Chondrocyte (in vitro differentiated cells): ENCODE results near the gene RNU1-2. TPM values are rescaled to one million over a fixed set of nuclear protein-coding genes. Genes with fewer than 3 reads are reported as not detected.
"Not testable (repeated sequence)": the region's sequence is repeated elsewhere in the genome, so short reads cannot be mapped to it uniquely, and the experiment has no call there.

Experiments
- DNase-seq: peaks from one replicate; pipeline ENCODE4 v3.0.0; 2021; ENCODE audit warnings: mixed read lengths, low spot score
- H3K27ac Mint-ChIP-seq: one replicate; pipeline ENCODE4 v1.8.0; 2021; ENCODE audit warnings: mild to moderate bottlenecking, moderate library complexity, mixed read lengths; ENCODE audit not compliant: unreplicated experiment
- H3K27me3 Mint-ChIP-seq: 2 replicates; pipeline ENCODE4 v1.8.0; 2021; ENCODE audit warnings: low read depth, mixed read lengths
- H3K36me3 Mint-ChIP-seq: 2 replicates; pipeline ENCODE4 v1.8.0; 2021; ENCODE audit warnings: low read depth, mixed read lengths
- H3K4me1 Mint-ChIP-seq: 2 replicates; pipeline ENCODE4 v1.8.0; 2021; ENCODE audit warnings: low read depth, mild to moderate bottlenecking, mixed read lengths
- H3K4me3 Mint-ChIP-seq: one replicate; pipeline ENCODE4 v1.8.0; 2021; ENCODE audit warnings: mild to moderate bottlenecking, moderate library complexity, mixed read lengths; ENCODE audit not compliant: unreplicated experiment
- H3K9me3 Mint-ChIP-seq: 2 replicates; pipeline ENCODE4 v1.8.0; 2021; ENCODE audit warnings: low read depth, mixed read lengths
- total RNA-seq: library from RNA; stranded (reverse); gene quantifications from 3 replicates; pipeline ENCODE4 v1.2.1, GENCODE V29; 2021
- TF ChIP-seq, protein P1 (sequence below): fragments of 200-600 bp; sonication (generic); IDR thresholded peaks from 2 replicates; pipeline ENCODE4 v1.5.0; 2021; ENCODE audit warnings: antibody characterized with exemption, mild to moderate bottlenecking, moderate library complexity

RNU1-2 gene
- total RNA-seq, 1 donor from 2014 or later, result 1,438 TPM

DNA sequence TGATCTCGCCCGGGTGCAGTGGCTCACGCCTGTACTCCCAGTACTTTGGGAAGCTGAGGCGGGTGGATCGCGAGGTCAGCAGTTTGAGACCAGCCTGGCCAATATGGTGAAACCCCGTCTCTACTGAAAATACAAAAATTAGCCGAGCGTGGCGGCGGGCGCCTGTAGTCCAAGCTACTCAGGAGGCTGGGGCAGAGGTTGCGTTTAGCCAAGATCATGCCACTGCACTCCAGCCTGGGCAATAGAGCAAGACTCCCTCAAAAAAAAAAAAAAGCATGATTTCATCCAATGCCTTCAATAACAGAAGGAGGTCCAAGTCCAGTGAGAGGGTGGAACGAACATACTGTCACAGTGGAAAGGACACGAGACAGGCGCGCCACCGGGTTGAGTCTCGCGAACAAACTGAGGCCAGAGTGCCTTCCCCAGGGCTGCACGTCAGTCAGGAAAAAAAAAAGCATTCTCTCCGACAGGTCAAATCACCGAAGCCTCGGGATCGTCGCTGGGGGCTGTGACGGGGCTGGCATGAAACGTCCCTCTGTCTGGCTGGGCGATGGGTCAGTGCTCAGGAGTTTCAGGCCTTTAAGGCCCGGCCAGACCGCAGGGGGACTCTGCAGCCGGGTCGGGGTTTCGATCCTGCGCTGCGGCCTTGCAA, 17.5 kb downstream of the RNU1-2 start:
- no peaks in the 10 kb centered on the region for H3K36me3 Mint-ChIP-seq
- no peaks in the 10 kb centered on the region for H3K27me3 Mint-ChIP-seq
- no peak for DNase-seq
- H3K4me1 Mint-ChIP-seq, result peaks cover 22% of the 10 kb centered on the region
- TF ChIP-seq, protein P1, sequence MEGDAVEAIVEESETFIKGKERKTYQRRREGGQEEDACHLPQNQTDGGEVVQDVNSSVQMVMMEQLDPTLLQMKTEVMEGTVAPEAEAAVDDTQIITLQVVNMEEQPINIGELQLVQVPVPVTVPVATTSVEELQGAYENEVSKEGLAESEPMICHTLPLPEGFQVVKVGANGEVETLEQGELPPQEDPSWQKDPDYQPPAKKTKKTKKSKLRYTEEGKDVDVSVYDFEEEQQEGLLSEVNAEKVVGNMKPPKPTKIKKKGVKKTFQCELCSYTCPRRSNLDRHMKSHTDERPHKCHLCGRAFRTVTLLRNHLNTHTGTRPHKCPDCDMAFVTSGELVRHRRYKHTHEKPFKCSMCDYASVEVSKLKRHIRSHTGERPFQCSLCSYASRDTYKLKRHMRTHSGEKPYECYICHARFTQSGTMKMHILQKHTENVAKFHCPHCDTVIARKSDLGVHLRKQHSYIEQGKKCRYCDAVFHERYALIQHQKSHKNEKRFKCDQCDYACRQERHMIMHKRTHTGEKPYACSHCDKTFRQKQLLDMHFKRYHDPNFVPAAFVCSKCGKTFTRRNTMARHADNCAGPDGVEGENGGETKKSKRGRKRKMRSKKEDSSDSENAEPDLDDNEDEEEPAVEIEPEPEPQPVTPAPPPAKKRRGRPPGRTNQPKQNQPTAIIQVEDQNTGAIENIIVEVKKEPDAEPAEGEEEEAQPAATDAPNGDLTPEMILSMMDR, result no peak
- H3K27ac Mint-ChIP-seq, result peak overlapping the region; percentile 51
- H3K4me3 Mint-ChIP-seq, result peak overlapping the region; percentile 69
- H3K9me3 Mint-ChIP-seq, result no peaks in the 10 kb centered on the region

DNA sequence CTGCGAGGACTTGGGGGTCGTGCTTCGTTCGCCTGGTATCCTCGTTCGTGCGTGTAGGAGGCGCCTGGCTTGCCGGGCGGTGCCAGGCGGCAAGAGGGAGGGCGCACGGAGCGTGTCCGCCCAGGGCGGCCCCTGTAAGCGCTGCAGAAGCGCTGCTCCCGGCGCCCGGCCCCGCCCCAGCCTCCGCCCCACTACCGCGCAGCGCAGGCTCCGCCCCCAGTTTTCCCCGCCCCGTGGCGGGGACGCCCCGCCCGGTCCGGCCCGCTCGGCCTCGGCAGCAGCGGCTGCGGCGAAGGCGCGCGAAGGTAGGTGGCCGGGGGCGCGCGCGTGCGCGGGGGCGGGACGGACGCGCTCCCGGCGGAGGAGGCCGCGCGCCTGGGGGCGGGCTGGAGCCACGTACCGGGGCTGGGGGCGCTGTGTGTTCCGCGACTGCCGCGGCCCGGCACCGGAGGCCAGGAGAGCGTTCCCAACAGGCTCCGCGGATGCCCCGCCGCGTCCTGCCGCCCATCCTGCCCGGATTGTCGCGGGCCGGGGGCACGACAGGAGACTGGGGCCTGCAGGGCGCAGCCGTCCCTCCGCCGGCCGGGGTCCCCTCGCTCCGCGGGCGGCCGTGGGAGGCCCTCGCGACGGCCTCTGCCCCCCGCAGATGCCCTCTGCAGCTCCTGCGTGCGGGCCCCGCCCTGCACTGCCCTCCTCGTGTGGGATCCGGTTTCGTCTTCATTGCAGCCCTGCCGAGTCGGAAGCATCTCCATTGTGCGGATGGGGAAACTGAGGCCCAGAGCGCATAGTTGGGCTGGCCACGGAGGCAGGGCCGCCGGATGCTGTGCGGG, 18.3 kb downstream of the RNU1-2 start:
- Mint-ChIP-seq H3K4me3 (peak overlapping the region; percentile 79), H3K27me3 (no peaks in the 10 kb centered on the region), H3K9me3 (no peaks in the 10 kb centered on the region), H3K36me3 (no peaks in the 10 kb centered on the region), H3K27ac (peak overlapping the region; percentile 51), H3K4me1 (peaks cover 22% of the 10 kb centered on the region)
- TF ChIP-seq, protein P1, result peak; percentile 46
- DNase-seq, result no peak

DNA sequence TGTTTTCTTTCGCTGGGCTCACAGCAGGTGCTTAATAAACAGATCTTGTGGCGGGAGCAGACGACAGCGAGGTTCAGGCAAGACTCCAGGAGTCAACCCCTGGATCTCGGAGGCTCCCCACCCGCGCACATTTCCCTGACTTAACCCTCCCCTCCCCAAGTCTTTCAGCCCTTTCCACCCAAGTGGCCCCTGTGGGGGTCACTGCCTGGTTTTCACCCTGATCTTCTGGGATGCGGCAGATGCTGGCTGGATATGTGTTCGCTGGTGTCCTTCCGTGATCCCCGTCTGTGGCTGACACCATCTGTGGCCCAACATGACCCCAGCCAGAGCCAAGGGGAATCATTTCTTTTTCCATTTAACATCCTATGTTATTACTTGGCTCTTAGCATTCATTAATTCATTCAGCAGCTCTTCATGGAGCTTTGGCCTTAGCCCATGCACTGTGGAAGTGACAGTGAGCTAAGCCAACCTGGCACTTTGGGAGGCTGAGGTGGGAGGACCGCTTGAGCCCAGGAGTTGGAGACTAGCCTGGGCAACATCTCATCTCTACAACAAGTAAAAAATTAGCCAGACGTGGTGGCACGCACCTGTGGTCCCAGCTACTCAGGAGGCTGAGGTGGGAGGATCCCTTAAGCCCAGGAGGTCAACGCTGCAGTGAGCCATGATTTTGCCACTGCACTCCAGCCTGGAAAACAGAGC, 19.3 kb downstream of the RNU1-2 start:
- H3K9me3 Mint-ChIP-seq, H3K36me3 Mint-ChIP-seq, H3K27me3 Mint-ChIP-seq, H3K27ac Mint-ChIP-seq: not testable (repeated sequence)
- peaks cover 20% of the 10 kb centered on the region for H3K4me1 Mint-ChIP-seq
- peak; percentile 26 for DNase-seq
- peak overlapping the region; percentile 79 for H3K4me3 Mint-ChIP-seq

DNA sequence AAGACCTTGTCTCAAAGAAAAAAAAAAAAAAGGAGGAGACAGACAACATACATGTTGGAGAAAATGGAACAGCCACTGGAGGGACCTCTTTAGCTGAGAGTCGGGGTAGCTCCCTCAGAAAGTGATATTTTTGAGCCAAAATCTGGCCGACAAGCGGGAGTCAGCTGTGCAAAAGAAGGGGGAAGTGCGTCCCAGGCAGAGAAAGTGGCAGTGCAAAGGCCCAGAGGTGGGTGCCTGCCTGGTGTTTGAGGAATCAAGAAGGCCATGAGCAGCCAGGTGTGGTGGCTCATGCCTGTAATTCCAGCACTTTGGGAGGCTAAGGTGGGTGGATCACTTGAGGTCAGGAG, 19.8 kb downstream of the RNU1-2 start:
- H3K36me3 Mint-ChIP-seq, result no peaks in the 10 kb centered on the region
- TF ChIP-seq, protein P1, result peak; percentile 28
- DNase-seq, result peak; percentile 32
- H3K4me1 Mint-ChIP-seq, result peaks cover 20% of the 10 kb centered on the region
- no peaks in the 10 kb centered on the region for H3K9me3 Mint-ChIP-seq
- no peak overlapping the region for H3K27ac Mint-ChIP-seq
- H3K4me3 Mint-ChIP-seq, result peak overlapping the region; percentile 79
- H3K27me3 Mint-ChIP-seq, result no peaks in the 10 kb centered on the region

DNA sequence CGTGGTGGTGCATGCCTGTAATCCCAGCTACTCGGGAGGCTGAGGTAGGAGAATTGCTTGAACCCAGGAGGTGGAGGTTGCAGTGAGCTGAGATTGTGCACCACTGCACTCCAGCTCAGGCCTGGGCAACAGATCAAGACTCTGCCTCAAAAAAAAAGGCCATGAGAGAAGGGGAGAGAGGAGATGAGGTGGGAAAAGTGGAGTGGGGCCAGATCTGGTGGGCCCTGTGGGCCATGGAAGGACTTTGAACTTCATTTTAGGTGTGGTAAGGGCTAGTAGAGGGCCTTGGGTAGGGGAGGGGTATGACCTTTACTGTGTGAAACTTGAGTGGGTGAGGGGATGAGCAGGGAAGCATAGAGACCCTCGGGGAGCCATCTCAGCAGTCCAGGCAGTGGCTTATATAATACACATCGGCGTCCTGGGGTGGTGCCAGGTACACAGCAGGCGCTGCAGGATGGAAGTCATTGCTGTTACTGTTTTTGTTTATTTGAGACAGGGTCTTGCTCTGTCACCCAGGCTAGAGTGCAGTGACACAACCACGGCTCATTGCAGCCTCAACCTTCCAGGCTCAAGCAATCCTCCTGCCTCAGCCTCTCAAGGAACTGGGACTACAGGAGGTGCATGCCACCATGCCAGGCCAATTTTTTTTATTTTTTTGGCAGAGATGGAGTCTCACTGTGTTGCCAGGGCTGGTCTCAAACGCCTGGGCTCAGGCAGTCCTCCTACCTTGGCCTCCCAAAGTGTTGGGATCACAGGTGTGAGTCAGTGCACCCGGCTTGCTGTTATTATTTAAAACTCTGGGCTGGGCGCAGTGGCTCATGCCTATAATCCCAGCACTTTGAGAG, 20.5 kb downstream of the RNU1-2 start:
- not testable (repeated sequence) for H3K9me3 Mint-ChIP-seq, H3K4me3 Mint-ChIP-seq, H3K36me3 Mint-ChIP-seq, H3K27ac Mint-ChIP-seq, H3K27me3 Mint-ChIP-seq
- peaks cover 20% of the 10 kb centered on the region for H3K4me1 Mint-ChIP-seq
- peak; percentile 28 for DNase-seq
